ENCODE data around the gene CDKAL1. TPM values are rescaled to one million over a fixed set of nuclear protein-coding genes. Genes with fewer than 3 reads are reported as not detected.

The CDKAL1 gene
- total and polyA plus RNA-seq, 8 donors = 3.4 to 36.7 (median 10.4) TPM

DNA sequence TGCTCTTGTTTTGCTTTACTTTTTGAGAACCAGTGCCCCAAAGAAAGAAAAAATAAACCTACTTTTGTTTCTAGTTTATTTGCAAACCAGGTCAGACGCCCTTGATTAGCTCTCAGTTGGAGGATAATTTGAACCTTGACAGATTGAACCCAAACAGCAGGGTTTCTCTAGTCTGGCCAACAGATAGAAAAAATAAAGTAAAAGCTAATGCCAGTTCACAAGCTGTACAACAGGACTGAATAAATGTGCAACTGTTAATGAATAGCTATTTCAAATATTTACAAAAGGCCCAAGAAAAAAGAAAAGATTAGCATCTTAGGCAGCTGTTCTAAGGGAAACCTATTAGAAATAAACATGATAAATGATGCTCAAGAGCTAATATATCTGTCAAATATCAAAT lies 331.8 kb downstream of the CDKAL1 start:
- no peak for DNase-seq
- intact Hi-C loops (cut with DNase I; ENCODE audit: low total_unique reads) = no loop called here
- Histone ChIP-seq H3K4me1 (peaks cover 0 to 17% (median 7%) of the 10 kb centered on the region in 4 donors), H3K4me3 (no peak overlapping the region), H3K9me3 (no peaks in the 10 kb centered on the region), H3K27ac (no peak overlapping the region), H3K36me3 (no peaks in the 10 kb centered on the region), H3K27me3 (no peaks in the 10 kb centered on the region)
- WGBS, 5 donors = 23 to 58% (median 33%) methylated on average over 1 of the region's 1 CpG
- TF ChIP-seq CTCF (IDR thresholded peaks at IDR 0.05) (no peak), POLR2A (IDR thresholded peaks at IDR 0.05) (no peak), EP300 (IDR thresholded peaks at IDR 0.05) (no peak), POLR2AphosphoS5 (IDR thresholded peaks at IDR 0.05) (no peak)

DNA sequence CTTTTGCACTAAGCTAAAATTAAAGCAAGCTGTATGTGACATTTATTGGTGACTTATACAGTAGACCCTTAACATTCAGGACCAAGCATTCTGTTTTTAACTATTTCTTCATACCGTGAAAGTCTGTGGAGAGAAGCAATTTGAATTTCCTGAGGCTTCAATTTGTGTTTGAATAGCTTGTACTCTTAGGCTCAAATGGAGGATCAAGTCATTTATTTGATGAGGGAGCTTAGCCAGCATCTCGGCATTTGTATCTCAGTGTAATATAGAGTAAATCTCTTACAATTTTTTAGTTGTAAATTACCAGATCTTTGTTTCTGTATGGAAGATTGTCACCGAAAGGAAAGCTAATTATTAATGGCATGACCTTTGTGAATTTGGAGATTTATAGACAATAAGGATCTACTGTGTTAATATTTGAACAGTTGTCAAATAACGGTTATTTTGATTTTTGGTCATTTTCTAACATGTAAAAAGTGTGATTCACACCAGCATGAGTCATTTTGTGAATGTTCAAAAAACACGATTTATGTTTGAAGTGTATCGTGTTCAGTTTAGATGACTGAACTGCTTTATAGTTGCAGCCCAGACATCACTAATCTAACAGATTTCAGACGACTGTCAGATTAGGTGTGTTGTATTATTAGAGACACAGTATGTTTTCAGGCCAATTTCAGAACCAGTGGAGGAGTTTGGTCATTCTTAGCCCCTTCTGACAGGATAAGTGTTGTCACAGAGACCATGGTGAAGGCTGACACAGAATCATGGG lies 332.9 kb downstream of the CDKAL1 start:
- Histone ChIP-seq H3K36me3 (no peaks in the 10 kb centered on the region), H3K27me3 (no peaks in the 10 kb centered on the region), H3K4me3 (no peak overlapping the region), H3K9me3 (no peaks in the 10 kb centered on the region), H3K4me1 (peaks cover 0 to 17% (median 7%) of the 10 kb centered on the region in 4 donors), H3K27ac (no peak overlapping the region)
- TF ChIP-seq CTCF (IDR thresholded peaks at IDR 0.05) = no peak
- TF ChIP-seq EP300 (IDR thresholded peaks at IDR 0.05) = no peak
- WGBS, 5 donors = 73 to 81% (median 81%) methylated on average over 7 of the region's 7 CpGs
- DNase-seq = no peak
- intact Hi-C loops (cut with DNase I; ENCODE audit: low total_unique reads) = no loop called here

- 40 to 65% (median 53%) methylated on average over 9 of the region's 9 CpGs for WGBS, 5 donors
- DNase-seq = peak; percentile 35 to 39
- peak overlapping the region in 2 of 5 donors; percentile 10 to 78 for H3K27ac ChIP-seq
- H3K9me3 ChIP-seq = no peaks in the 10 kb centered on the region
- no peak for TF ChIP-seq CTCF (IDR thresholded peaks at IDR 0.05)
- peaks cover 0 to 17% (median 7%) of the 10 kb centered on the region in 4 donors for H3K4me1 ChIP-seq
- intact Hi-C loops (cut with DNase I; ENCODE audit: low total_unique reads) = no loop called here
- H3K27me3 ChIP-seq = no peaks in the 10 kb centered on the region
- H3K36me3 ChIP-seq = no peaks in the 10 kb centered on the region
- H3K4me3 ChIP-seq = no peak overlapping the region
These were observed 334.3 kb downstream of the CDKAL1 start for GRCh38 chr6:20868397-20869096.

DNA sequence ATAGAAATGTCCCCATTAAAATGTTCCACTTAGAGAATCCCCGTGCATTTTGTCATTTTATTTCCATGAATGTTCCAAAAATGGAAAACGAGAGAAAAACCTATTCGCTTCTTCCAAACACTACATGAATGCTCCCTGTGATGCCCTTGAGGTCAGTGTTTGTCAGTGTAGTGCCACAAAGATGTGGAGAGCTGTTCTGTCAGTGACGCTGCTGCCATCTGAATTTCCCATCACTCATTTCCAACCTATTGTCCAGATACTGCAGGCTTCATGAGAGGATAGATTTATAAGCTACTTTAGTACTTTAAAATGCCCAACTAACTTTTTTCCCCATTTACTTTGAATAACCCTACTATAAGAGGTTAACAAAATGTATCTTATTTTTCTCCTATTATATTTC lies 335.8 kb downstream of the CDKAL1 start:
- 88 to 95% (median 93%) methylated on average over 4 of the region's 4 CpGs for WGBS, 5 donors
- no peaks in the 10 kb centered on the region for H3K9me3 ChIP-seq
- no peaks in the 10 kb centered on the region for H3K27me3 ChIP-seq
- no peak overlapping the region for H3K27ac ChIP-seq
- DNase-seq = no peak
- TF ChIP-seq CTCF (IDR thresholded peaks at IDR 0.05) (no peak), EP300 (IDR thresholded peaks at IDR 0.05) (no peak), POLR2A (IDR thresholded peaks at IDR 0.05) (no peak), POLR2AphosphoS5 (IDR thresholded peaks at IDR 0.05) (no peak)
- H3K4me1 ChIP-seq = peaks cover 0 to 17% (median 7%) of the 10 kb centered on the region in 4 donors
- intact Hi-C loops (cut with DNase I; ENCODE audit: low total_unique reads) = no loop called here
- H3K4me3 ChIP-seq = no peak overlapping the region
- H3K36me3 ChIP-seq = no peaks in the 10 kb centered on the region
